Measurements from ENCODE around the gene MGRN1. TPM values are rescaled to one million over a fixed set of nuclear protein-coding genes. Genes with fewer than 3 reads are reported as not detected.

Gene MGRN1
- total RNA-seq, 1 donor, result 34.3 TPM

Small RNA genes lying within 50 kb of the gene (small RNA-seq; reads per million reads assigned to genes)
- gene MIR6769A, result not detected
- not detected for gene RN7SL850P

Other genes starting within 250 kb of the MGRN1 start
- gene CORO7, start 208.2 kb upstream of the MGRN1 start, total RNA-seq (ENCODE audit: low replicate concordance), result 16.7 and 26.7 TPM in 2 replicates
- 33.3 and 44.0 TPM in 2 replicates for gene DNAJA3, start 199.0 kb upstream of the MGRN1 start, total RNA-seq (ENCODE audit: low replicate concordance)
- gene NMRAL1, start 150.2 kb upstream of the MGRN1 start, total RNA-seq (ENCODE audit: low replicate concordance), result 43.4 and 80.7 TPM in 2 replicates
- gene HMOX2, start 148.4 kb upstream of the MGRN1 start, total RNA-seq (ENCODE audit: low replicate concordance), result 24.8 and 30.5 TPM in 2 replicates
- 11.8 and 20.3 TPM in 2 replicates for gene CDIP1, start 86.1 kb upstream of the MGRN1 start, total RNA-seq (ENCODE audit: low replicate concordance)
- gene C16orf96, start 68.5 kb upstream of the MGRN1 start, total RNA-seq (ENCODE audit: low replicate concordance), result under 0.01 TPM in 1 of 2 replicates, not detected in the other
- 5.2 and 7.1 TPM in 2 replicates for gene UBALD1, start 9.9 kb upstream of the MGRN1 start, total RNA-seq (ENCODE audit: low replicate concordance)
- gene NUDT16L1, start 68.7 kb downstream of the MGRN1 start, total RNA-seq (ENCODE audit: low replicate concordance), result 15.4 and 48.3 TPM in 2 replicates
- 22.0 and 28.2 TPM in 2 replicates for gene ANKS3, start 109.4 kb downstream of the MGRN1 start, total RNA-seq (ENCODE audit: low replicate concordance)
- 1.4 TPM in 1 of 2 replicates, not detected in the other for gene DNAAF8, start 109.7 kb downstream of the MGRN1 start, total RNA-seq (ENCODE audit: low replicate concordance)
- 8.3 and 14.1 TPM in 2 replicates for gene ZNF500, start 142.3 kb downstream of the MGRN1 start, total RNA-seq (ENCODE audit: low replicate concordance)
- not detected in 2 replicates for gene SEPTIN12, start 163.5 kb downstream of the MGRN1 start, total RNA-seq (ENCODE audit: low replicate concordance)
- not detected in 2 replicates for gene SMIM22, start 170.5 kb downstream of the MGRN1 start, total RNA-seq (ENCODE audit: low replicate concordance)
- 9.1 and 14.4 TPM in 2 replicates for gene ROGDI, start 177.8 kb downstream of the MGRN1 start, total RNA-seq (ENCODE audit: low replicate concordance)
- gene GLYR1, start 222.5 kb downstream of the MGRN1 start, total RNA-seq (ENCODE audit: low replicate concordance), result 42.4 and 55.0 TPM in 2 replicates
- gene UBN1, start 222.7 kb downstream of the MGRN1 start, total RNA-seq (ENCODE audit: low replicate concordance), result 37.7 and 47.8 TPM in 2 replicates

Data from fibroblast of the aortic adventitia (primary cell).